ENCODE results near the gene OR5H14. TPM values are rescaled to one million over a fixed set of nuclear protein-coding genes. Genes with fewer than 3 reads are reported as not detected.
"Not testable (repeated sequence)": the region's sequence is repeated elsewhere in the genome, so short reads cannot be mapped to it uniquely, and the experiment has no call there.

OR5H14 gene
- total and polyA plus RNA-seq, 4 donors = not detected

DNA sequence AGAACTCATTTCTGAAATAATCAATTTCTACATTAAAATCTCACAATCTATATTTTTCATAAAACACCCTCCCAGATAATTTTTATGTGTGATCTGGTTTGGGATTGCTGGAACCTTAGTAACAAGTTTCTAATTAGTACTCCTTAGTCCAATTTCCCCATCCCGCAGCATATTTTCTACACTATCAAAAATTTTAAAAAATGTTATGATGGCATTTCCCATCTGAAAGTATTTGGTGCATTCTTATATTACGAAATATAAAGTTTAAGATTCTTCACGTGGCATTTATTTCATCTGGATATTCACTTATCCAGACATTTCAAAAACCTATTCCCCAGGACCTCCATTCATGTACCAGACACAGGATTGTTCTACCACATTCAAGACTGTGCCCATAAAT, 1.5 kb downstream of the OR5H14 start:
- TF ChIP-seq, protein P1, sequence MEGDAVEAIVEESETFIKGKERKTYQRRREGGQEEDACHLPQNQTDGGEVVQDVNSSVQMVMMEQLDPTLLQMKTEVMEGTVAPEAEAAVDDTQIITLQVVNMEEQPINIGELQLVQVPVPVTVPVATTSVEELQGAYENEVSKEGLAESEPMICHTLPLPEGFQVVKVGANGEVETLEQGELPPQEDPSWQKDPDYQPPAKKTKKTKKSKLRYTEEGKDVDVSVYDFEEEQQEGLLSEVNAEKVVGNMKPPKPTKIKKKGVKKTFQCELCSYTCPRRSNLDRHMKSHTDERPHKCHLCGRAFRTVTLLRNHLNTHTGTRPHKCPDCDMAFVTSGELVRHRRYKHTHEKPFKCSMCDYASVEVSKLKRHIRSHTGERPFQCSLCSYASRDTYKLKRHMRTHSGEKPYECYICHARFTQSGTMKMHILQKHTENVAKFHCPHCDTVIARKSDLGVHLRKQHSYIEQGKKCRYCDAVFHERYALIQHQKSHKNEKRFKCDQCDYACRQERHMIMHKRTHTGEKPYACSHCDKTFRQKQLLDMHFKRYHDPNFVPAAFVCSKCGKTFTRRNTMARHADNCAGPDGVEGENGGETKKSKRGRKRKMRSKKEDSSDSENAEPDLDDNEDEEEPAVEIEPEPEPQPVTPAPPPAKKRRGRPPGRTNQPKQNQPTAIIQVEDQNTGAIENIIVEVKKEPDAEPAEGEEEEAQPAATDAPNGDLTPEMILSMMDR (IDR thresholded peaks at IDR 0.05; ENCODE audit: control extremely low read depth, extremely low read depth) = no peak
- DNase-seq = no peak
- Histone ChIP-seq H3K36me3 (ENCODE audit: control insufficient read depth in 4 of 4, insufficient read depth in 4 of 4, low read length in 4 of 4) (no peaks in the 10 kb centered on the region), H3K9me3 (ENCODE audit: control insufficient read depth in 4 of 4, insufficient read depth in 3 of 4, low read length in 3 of 4) (no peaks in the 10 kb centered on the region), H3K9ac (ENCODE audit: insufficient read depth in 1 of 2, low read length in 2 of 2) (no peak overlapping the region), H3K4me3 (no peak overlapping the region), H3K27me3 (ENCODE audit: control insufficient read depth in 3 of 3, insufficient read depth in 3 of 3, low read length in 2 of 3) (no peaks in the 10 kb centered on the region), H3K27ac (ENCODE audit: low read depth in 1 of 2, low read length in 1 of 2) (no peak overlapping the region), H3K4me1 (ENCODE audit: control insufficient read depth in 5 of 5, insufficient read depth in 5 of 5, low read length in 5 of 5) (no peaks in the 10 kb centered on the region)
- 68 to 73% methylated on average over 3 of the region's 3 CpGs for WGBS, 2 donors
- ATAC-seq (ENCODE audit: insufficient read depth, low FRiP score) = no peak

DNA sequence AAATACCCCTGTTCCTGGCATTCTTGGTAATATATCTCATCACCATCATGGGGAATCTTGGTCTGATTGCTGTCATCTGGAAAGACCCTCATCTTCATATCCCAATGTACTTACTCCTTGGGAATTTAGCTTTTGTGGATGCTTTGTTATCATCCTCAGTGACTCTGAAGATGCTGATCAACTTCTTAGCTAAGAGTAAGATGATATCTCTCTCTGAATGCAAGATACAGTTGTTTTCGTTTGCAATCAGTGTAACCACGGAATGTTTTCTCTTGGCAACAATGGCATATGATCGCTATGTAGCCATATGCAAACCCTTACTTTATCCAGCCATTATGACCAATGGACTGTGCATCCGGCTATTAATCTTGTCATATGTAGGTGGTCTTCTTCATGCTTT, 2.2 kb downstream of the OR5H14 start:
- not testable (repeated sequence) for H3K9me3 ChIP-seq (ENCODE audit: control insufficient read depth in 4 of 4, insufficient read depth in 3 of 4, low read length in 3 of 4); H3K27me3 ChIP-seq (ENCODE audit: control insufficient read depth in 3 of 3, insufficient read depth in 3 of 3, low read length in 2 of 3); ATAC-seq (ENCODE audit: insufficient read depth, low FRiP score); H3K27ac ChIP-seq (ENCODE audit: low read depth in 1 of 2, low read length in 1 of 2); DNase-seq; H3K4me1 ChIP-seq (ENCODE audit: control insufficient read depth in 5 of 5, insufficient read depth in 5 of 5, low read length in 5 of 5); H3K36me3 ChIP-seq (ENCODE audit: control insufficient read depth in 4 of 4, insufficient read depth in 4 of 4, low read length in 4 of 4); H3K9ac ChIP-seq (ENCODE audit: insufficient read depth in 1 of 2, low read length in 2 of 2); H3K4me3 ChIP-seq
- WGBS, 2 donors = 86 to 91% methylated on average over 4 of the region's 4 CpGs

DNA sequence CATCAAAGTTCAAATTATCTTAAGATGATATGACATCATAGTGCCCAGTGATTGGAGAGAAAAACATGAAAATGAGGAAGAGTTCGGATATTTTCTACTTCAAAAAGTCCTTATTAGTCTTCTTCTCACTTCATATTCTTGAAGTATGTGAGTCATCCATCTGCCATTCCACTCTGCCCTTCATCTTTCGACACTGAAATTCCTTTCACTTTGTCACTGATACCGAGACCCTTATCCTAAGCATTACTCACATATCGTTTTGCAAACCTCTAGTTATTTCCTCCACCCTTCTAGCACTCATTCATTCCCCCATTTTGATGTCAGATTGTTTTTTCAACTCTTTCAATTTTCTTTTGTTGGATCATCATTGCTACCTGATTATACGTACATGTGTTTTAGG, 4.0 kb downstream of the OR5H14 start:
- Histone ChIP-seq H3K36me3 (ENCODE audit: control insufficient read depth in 4 of 4, insufficient read depth in 4 of 4, low read length in 4 of 4) (no peaks in the 10 kb centered on the region), H3K4me3 (no peak overlapping the region), H3K27me3 (ENCODE audit: control insufficient read depth in 3 of 3, insufficient read depth in 3 of 3, low read length in 2 of 3) (no peaks in the 10 kb centered on the region), H3K4me1 (ENCODE audit: control insufficient read depth in 5 of 5, insufficient read depth in 5 of 5, low read length in 5 of 5) (no peaks in the 10 kb centered on the region), H3K9ac (ENCODE audit: insufficient read depth in 1 of 2, low read length in 2 of 2) (no peak overlapping the region), H3K27ac (ENCODE audit: low read depth in 1 of 2, low read length in 1 of 2) (no peak overlapping the region), H3K9me3 (ENCODE audit: control insufficient read depth in 4 of 4, insufficient read depth in 3 of 4, low read length in 3 of 4) (no peaks in the 10 kb centered on the region)
- peak; percentile 27 for ATAC-seq (ENCODE audit: insufficient read depth, low FRiP score)
- no peak for DNase-seq
- 67 to 85% methylated on average over 5 of the region's 5 CpGs for WGBS, 2 donors
- TF ChIP-seq, protein P1 (IDR thresholded peaks at IDR 0.05; ENCODE audit: control extremely low read depth, extremely low read depth) = no peak

DNA sequence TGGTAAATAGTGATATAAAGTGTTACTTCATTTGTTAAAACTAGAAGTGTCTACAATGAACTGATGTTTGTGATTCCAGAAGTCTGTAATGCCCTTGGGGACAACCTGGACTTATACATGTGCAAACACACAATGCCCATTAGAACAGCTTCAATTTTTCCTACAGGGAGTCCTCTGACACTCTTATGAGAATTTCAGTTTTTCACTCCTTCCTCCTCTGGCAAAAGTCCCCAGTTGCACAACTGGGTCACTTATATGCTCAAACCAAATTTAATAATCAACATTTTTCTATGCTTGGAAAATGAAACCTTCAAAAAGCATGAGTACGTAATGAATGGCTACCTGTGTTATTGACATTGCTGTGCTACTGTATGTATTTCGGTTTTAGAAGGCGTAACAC, 19.1 kb downstream of the OR5H14 start, which contains the start of gene OR5H15:
Gene OR5H15 (plus strand): TSS at position 301 of the 400 bp plus-strand sequence. CDS start 2,004 bp downstream, outside the sequence.
- H3K36me3 ChIP-seq (ENCODE audit: control insufficient read depth in 4 of 4, insufficient read depth in 4 of 4, low read length in 4 of 4) = no peaks in the 10 kb centered on the region
- TF ChIP-seq, protein P1 (IDR thresholded peaks at IDR 0.05; ENCODE audit: control extremely low read depth, extremely low read depth) = no peak
- H3K9ac ChIP-seq (ENCODE audit: insufficient read depth in 1 of 2, low read length in 2 of 2) = no peak within 1 kb of the TSS
- no peak for DNase-seq
- H3K27me3 ChIP-seq (ENCODE audit: control insufficient read depth in 3 of 3, insufficient read depth in 3 of 3, low read length in 2 of 3) = no peaks in the 10 kb centered on the region
- H3K27ac ChIP-seq (ENCODE audit: low read depth in 1 of 2, low read length in 1 of 2) = no peak within 1 kb of the TSS
- H3K4me3 ChIP-seq = no peak within 1 kb of the TSS
- H3K9me3 ChIP-seq (ENCODE audit: control insufficient read depth in 4 of 4, insufficient read depth in 3 of 4, low read length in 3 of 4) = no peaks in the 10 kb centered on the region
- H3K4me1 ChIP-seq (ENCODE audit: control insufficient read depth in 5 of 5, insufficient read depth in 5 of 5, low read length in 5 of 5) = no peaks in the 10 kb centered on the region
- 91 to 92% methylated on average over 3 of the region's 3 CpGs for WGBS, 2 donors
- ATAC-seq (ENCODE audit: insufficient read depth, low FRiP score) = no peak

Data from lung (tissue), 12 donors.